Colonic mucosa (tissue), 4 donors: ENCODE data around the gene MMRN2. TPM values are rescaled to one million over a fixed set of nuclear protein-coding genes. Genes with fewer than 3 reads are reported as not detected.

Source experiments
- DNase-seq: peaks from one replicate; pipeline ENCODE4 v3.0.0-alpha.2; 2020
- H3K27ac ChIP-seq: fragments of 200-600 bp; one replicate; pipeline ENCODE4 v1.8.0; 2021
- H3K27me3 ChIP-seq: fragments of 200-600 bp; one replicate; pipeline ENCODE4 v1.8.0; 2021
- H3K36me3 ChIP-seq: fragments of 200-600 bp; one replicate; pipeline ENCODE4 v1.8.0; 2021
- H3K4me1 ChIP-seq: fragments of 200-600 bp; one replicate; pipeline ENCODE4 v1.8.0; 2021; ENCODE audit warnings: mild to moderate bottlenecking
- H3K4me3 ChIP-seq: fragments of 200-600 bp; one replicate; pipeline ENCODE4 v1.8.0; 2021
- H3K9ac ChIP-seq, 2 donors: one replicate each; pipeline ENCODE4 v1.7.0; 2013; ENCODE audit warnings: control low read depth in 2 of 2, low read depth in 2 of 2, low read length in 2 of 2
- H3K9me3 ChIP-seq: fragments of 200-600 bp; one replicate; pipeline ENCODE4 v1.8.0; 2021
- intact Hi-C: fragments of 100-400 bp; cut with DNase I; formaldehyde crosslinking; loops from one replicate; pipeline ENCODE4 v1.14.1; 2022
- total RNA-seq, 2 donors: library from RNA; stranded (reverse); fragmentation: NEBNext Ultra II Directional in 1 of 2; extraction: Animal tissue kit (Norgen Biotek cat#: 25700) in 1 of 2; gene quantifications; one replicate each; pipeline ENCODE4 v1.2.1, GENCODE V29; 2021
- TF ChIP-seq, protein P1 (sequence below): fragments of 200-600 bp; IDR thresholded peaks from one replicate; pipeline ENCODE4 v1.8.0; 2022; ENCODE audit warnings: antibody characterized with exemption, mild to moderate bottlenecking
- donor health status: healthy.
- donor health status: DM: no; HTN: no; CAD: no.
- donor health status: DM: no; HTN: no; CAD: no.

MMRN2 gene
- total RNA-seq, 2 donors from 2014 or later: 3.4 to 7.4 TPM

DNA sequence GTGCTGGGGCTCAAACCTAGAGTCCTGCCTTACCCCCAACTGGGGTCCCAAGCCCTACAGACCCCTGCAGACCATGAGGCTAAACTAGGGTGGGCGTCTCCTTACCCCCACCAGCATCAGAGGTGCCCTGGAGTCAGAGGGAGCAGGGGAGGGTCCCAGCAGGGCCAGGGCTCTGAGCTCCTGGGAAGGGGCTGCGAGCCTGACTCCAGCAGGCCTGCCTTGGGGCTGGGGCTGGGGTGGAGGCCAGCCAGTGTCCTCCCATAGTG, 2.3 kb upstream of the MMRN2 start:
- DNase-seq: no peak
- Histone ChIP-seq H3K4me3 (no peak overlapping the region), H3K36me3 (no peaks in the 10 kb centered on the region), H3K4me1 (no peaks in the 10 kb centered on the region), H3K9me3 (no peaks in the 10 kb centered on the region), H3K27me3 (no peaks in the 10 kb centered on the region), H3K9ac (no peak overlapping the region), H3K27ac (no peak overlapping the region)
- intact Hi-C loops: loop anchor here (5.0 kb wide), 1 partner anchor 267 kb away; no protein-coding TSS in a partner anchor
- TF ChIP-seq, protein P1, sequence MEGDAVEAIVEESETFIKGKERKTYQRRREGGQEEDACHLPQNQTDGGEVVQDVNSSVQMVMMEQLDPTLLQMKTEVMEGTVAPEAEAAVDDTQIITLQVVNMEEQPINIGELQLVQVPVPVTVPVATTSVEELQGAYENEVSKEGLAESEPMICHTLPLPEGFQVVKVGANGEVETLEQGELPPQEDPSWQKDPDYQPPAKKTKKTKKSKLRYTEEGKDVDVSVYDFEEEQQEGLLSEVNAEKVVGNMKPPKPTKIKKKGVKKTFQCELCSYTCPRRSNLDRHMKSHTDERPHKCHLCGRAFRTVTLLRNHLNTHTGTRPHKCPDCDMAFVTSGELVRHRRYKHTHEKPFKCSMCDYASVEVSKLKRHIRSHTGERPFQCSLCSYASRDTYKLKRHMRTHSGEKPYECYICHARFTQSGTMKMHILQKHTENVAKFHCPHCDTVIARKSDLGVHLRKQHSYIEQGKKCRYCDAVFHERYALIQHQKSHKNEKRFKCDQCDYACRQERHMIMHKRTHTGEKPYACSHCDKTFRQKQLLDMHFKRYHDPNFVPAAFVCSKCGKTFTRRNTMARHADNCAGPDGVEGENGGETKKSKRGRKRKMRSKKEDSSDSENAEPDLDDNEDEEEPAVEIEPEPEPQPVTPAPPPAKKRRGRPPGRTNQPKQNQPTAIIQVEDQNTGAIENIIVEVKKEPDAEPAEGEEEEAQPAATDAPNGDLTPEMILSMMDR: no peak

DNA sequence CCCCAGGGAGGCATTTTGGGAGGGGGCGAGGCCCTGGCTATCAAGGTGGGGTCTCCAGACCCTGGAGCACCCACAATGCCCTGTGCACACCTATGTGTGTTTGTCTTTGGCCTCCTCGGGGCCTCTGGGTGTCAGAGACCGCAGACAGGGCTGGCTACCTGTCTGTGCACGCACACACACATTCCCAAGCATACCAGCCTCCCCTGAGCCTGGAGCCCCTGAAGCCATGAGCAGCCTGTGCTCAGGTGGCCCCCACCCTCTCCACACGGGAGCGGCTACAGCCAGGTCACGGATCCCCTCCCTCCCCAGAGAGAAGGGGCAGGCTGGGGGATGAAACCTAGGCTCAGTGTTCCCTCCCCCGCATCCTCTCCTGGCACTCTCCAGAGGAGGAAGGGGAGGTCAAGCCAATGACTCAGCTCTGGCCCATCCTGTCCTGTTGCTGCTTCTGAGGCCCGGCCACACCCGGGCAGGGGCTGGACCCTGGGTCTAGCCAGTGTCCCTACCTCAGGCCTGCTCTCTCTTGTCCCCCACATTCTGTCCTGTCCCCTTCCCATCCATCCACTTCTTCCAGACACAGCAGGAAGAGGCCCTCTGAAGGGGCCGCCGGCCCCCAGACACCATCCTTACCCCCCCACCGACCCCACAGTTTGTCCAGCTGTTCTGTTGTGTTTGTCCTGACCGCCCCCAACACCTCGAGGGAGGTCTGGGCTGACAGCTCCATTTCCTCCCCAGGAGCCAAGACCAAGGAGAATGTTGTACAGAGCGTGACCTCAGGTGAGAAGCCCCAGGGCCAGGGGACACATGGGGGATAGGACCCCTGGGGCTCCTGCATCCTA, 1.7 kb upstream of the MMRN2 start:
- no peaks in the 10 kb centered on the region for H3K4me1 ChIP-seq
- H3K4me3 ChIP-seq: no peak overlapping the region
- H3K9ac ChIP-seq: peak overlapping the region in 1 of 2 donors; percentile 40
- H3K27me3 ChIP-seq: no peaks in the 10 kb centered on the region
- intact Hi-C loops: loop anchor here (5.0 kb wide), 1 partner anchor 267 kb away; no protein-coding TSS in a partner anchor
- no peaks in the 10 kb centered on the region for H3K36me3 ChIP-seq
- no peaks in the 10 kb centered on the region for H3K9me3 ChIP-seq
- no peak overlapping the region for H3K27ac ChIP-seq
- TF ChIP-seq, protein P1: no peak
- peak; percentile 34 for DNase-seq

DNA sequence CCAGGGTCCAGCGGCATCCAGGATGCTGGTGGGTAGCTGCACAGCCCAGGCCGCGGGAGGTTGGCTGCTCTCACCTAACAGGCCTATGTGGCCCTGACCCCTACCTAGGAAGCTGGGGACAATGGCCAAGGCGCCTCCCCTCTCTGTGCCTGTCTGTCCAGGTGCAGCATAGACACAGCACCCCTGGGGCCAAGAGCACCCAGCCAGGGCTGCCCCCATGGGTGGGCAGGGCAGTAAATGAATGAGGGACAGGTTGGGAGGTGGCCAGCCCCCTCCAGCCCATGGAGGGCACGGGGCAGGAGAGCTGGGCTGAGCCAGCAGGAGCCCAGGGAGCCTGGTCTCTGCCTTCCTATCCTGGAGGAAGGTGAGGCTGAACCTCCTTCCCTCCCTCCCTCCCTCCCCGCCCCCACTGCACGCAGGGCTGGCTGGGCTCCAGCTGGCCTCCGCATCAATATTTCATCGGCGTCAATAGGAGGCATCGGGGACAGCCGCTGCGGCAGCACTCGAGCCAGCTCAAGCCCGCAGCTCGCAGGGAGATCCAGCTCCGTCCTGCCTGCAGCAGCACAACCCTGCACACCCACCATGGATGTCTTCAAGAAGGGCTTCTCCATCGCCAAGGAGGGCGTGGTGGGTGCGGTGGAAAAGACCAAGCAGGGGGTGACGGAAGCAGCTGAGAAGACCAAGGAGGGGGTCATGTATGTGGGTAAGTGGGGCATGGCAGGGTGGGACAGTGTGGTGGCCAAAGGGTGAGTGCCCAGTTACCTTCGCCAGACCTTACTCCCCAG, 893 bp upstream of the MMRN2 start, which contains the start of gene SNCG:
Gene SNCG (plus strand): TSS at position 484 of the 785 bp plus-strand sequence. CDS start 99 bp downstream, at position 583.
- Histone ChIP-seq H3K27ac (no peak within 1 kb of the TSS), H3K9me3 (no peaks in the 10 kb centered on the region), H3K4me1 (no peaks in the 10 kb centered on the region), H3K4me3 (no peak within 1 kb of the TSS), H3K36me3 (no peaks in the 10 kb centered on the region), H3K9ac (peak within 1 kb of the TSS in 1 of 2 donors; percentile 40), H3K27me3 (no peaks in the 10 kb centered on the region)
- intact Hi-C loops: loop anchor here (5.0 kb wide), 1 partner anchor 266 kb away; no protein-coding TSS in a partner anchor
- TF ChIP-seq, protein P1: no peak
- peak; percentile 19 for DNase-seq

DNA sequence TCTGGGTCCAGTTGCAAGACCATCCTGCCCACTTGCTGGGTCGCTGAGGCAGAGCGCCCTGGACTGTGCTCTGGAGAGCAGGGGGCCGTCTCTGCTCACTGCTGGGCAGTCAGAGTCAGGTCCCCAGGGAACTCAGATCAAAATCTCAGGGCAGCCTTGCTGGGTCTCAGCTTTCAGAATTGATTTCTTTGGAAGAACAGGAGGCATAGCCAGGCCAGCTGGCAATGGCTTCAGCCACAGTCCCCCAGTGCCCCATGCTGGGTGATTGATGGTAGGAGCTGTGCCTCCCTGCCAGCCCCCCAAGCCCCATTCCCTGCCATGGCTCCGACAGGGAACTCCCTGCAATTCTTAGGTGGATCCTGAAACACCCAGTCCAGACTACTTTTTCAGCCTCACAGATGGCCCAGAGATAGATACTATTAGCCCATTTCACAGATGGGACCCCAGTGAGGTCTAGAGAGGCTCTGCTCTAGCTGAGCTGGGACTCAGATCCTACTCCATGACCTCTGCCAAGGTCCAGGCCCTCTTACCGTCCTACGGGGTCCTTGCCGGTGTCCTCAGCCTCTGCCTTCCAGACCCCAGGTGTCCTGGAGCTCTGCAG, 467 bp downstream of the MMRN2 start:
- TF ChIP-seq, protein P1: no peak
- H3K36me3 ChIP-seq: no peaks in the 10 kb centered on the region
- H3K9ac ChIP-seq: peak overlapping the region in 1 of 2 donors; percentile 2
- H3K4me1 ChIP-seq: no peaks in the 10 kb centered on the region
- no peak for DNase-seq
- intact Hi-C loops: loop anchor here (5.0 kb wide), 1 partner anchor 265 kb away; no protein-coding TSS in a partner anchor
- no peak overlapping the region for H3K27ac ChIP-seq
- H3K27me3 ChIP-seq: no peaks in the 10 kb centered on the region
- H3K4me3 ChIP-seq: no peak overlapping the region
- H3K9me3 ChIP-seq: no peaks in the 10 kb centered on the region

DNA sequence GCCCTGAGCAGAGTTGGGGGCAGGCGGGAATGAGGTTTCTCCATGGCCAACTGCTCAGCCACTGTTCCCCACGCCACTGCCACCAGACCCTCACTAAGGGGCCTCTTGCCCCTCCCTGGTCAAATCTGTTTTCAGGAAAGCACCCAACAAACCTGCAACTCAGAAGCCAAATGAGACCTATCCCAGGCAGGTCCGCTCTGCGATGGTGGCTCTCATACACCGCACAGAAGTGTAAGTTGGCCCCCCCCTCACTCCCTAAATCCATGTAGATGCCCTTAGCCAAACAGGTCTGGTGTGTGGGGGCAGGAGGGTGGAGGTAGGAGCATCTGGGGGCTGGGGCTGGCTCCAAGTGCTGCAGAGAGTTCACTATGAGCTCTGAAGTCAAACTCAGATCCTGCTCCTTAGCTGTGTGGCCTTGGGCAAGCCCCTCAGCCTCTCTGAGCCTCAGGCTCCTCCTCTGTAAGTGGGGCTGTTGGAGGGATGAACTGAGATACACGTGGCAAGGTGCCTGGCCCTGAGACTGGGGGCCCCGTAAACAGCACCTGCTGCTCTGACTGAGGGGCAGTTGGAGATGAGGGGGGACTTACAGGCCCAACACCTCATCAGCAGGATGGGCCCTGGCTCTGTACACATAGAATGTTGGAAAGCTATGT, 1.1 kb downstream of the MMRN2 start:
- Histone ChIP-seq H3K9ac (peak overlapping the region in 1 of 2 donors; percentile 2), H3K4me1 (no peaks in the 10 kb centered on the region), H3K27ac (no peak overlapping the region), H3K9me3 (no peaks in the 10 kb centered on the region), H3K4me3 (no peak overlapping the region), H3K27me3 (no peaks in the 10 kb centered on the region), H3K36me3 (no peaks in the 10 kb centered on the region)
- no peak for DNase-seq
- TF ChIP-seq, protein P1: no peak
- intact Hi-C loops: loop anchor here (5.0 kb wide), 1 partner anchor 264 kb away; no protein-coding TSS in a partner anchor
